ENCODE results near the gene PNLIPRP2. TPM values are rescaled to one million over a fixed set of nuclear protein-coding genes. Genes with fewer than 3 reads are reported as not detected.

The PNLIPRP2 gene
- total RNA-seq, 1 experiment from 2014 or later: 0.24 TPM

DNA sequence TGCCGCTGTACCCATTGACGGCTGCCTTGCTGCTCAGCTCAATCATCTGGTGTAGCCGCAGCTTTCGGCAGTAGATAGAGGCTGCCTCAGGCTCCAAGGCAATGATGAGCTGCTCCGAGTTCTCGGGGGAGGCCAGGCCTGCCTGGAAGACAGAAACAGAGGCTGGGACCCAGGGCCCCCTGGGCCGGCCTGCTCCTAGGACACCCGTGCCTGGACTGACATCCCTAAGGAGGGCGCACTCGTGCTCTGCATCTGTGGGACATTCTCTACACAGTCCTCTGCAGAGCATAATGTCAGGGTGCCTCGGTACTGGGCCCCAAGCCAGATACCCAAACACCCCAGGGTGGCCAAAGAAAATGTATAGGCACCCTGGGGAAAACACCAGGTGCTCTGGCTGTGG, 63.1 kb downstream of the PNLIPRP2 start:
- Histone ChIP-seq H2AK5ac (ENCODE audit: insufficient read length, low read length) (no peak overlapping the region), H3K14ac (ENCODE audit: insufficient read depth, low read length) (no peak overlapping the region; the same call in 1 of the 2 replicates), H3K23me2 (ENCODE audit: insufficient read length, low read depth, low read length, poor library complexity, severe bottlenecking) (no peaks in the 10 kb centered on the region), H3K9ac (ENCODE audit: extremely low read depth, insufficient read length, low read length) (no peak overlapping the region), H3K79me1 (ENCODE audit: insufficient read depth, low read depth, low read length, poor library complexity, severe bottlenecking) (no peaks in the 10 kb centered on the region), H3K27me3 (ENCODE audit: insufficient read depth, low read length) (no peaks in the 10 kb centered on the region), H3K4ac (ENCODE audit: low read depth, low read length) (no peak overlapping the region), H3T11ph (ENCODE audit: low read length) (no peak overlapping the region), H2BK12ac (ENCODE audit: insufficient read length, low read depth, low read length) (no peak overlapping the region), H3K56ac (ENCODE audit: insufficient read length, low read depth, low read length) (no peak overlapping the region), H4K8ac (replicated peaks; ENCODE audit: insufficient read length, low read depth, low read length) (no peak overlapping the region), H3K4me2 (ENCODE audit: insufficient read depth, insufficient read length, low read length) (no peak overlapping the region), H2BK5ac (ENCODE audit: insufficient read length, low read length) (no peak overlapping the region), H4K91ac (ENCODE audit: insufficient read length, low read depth, low read length) (no peak overlapping the region), H2BK120ac (ENCODE audit: low read depth, low read length, poor library complexity, severe bottlenecking) (no peak overlapping the region), H3K79me2 (ENCODE audit: insufficient read depth, low read length) (no peaks in the 10 kb centered on the region), H3K27ac (ENCODE audit: insufficient read length, low read depth, low read length) (no peak overlapping the region), H4K20me1 (ENCODE audit: control insufficient read depth, insufficient read depth, insufficient read length) (no peaks in the 10 kb centered on the region), H3K23ac (ENCODE audit: insufficient read length, low read depth, low read length) (no peak overlapping the region), H3K18ac (ENCODE audit: insufficient read length, low read depth, low read length) (no peak overlapping the region), H3K9me3 (ENCODE audit: control insufficient read depth, low read depth, low read length) (no peaks in the 10 kb centered on the region), H2BK15ac (ENCODE audit: low read depth, low read length) (no peak overlapping the region), H2BK20ac (ENCODE audit: low read depth, low read length, poor library complexity, severe bottlenecking) (no peak overlapping the region), H2AFZ (ENCODE audit: low read length) (no peak overlapping the region), H4K5ac (ENCODE audit: insufficient read length, low read depth, low read length) (no peak overlapping the region), H3K4me1 (ENCODE audit: insufficient read depth, low read length) (no peaks in the 10 kb centered on the region; the same call in 1 of the 2 replicates)
- DNase-seq: no peak
- no CpG with 5 or more reads among the region's 11 CpGs for WGBS (ENCODE audit: extremely low coverage, insufficient read length, low lambda C conversion rate)
- H3K4me3 Mint-ChIP-seq: no peak overlapping the region
- H3K4me1 Mint-ChIP-seq: peaks cover 12 to 20% of the 10 kb centered on the region in 2 experiments
- H3K27me3 Mint-ChIP-seq (ENCODE audit: low read depth): peaks cover 2% of the 10 kb centered on the region
- 0 out of 7 replicates have a peak, but pooled peaks cover 0 to 1% (median 1%) of the 10 kb centered on the region in 3 experiments for H3K36me3 Mint-ChIP-seq (ENCODE audit: insufficient read depth in 1 of 3, low read depth in 3 of 3)
- TF ChIP-seq, protein P1, sequence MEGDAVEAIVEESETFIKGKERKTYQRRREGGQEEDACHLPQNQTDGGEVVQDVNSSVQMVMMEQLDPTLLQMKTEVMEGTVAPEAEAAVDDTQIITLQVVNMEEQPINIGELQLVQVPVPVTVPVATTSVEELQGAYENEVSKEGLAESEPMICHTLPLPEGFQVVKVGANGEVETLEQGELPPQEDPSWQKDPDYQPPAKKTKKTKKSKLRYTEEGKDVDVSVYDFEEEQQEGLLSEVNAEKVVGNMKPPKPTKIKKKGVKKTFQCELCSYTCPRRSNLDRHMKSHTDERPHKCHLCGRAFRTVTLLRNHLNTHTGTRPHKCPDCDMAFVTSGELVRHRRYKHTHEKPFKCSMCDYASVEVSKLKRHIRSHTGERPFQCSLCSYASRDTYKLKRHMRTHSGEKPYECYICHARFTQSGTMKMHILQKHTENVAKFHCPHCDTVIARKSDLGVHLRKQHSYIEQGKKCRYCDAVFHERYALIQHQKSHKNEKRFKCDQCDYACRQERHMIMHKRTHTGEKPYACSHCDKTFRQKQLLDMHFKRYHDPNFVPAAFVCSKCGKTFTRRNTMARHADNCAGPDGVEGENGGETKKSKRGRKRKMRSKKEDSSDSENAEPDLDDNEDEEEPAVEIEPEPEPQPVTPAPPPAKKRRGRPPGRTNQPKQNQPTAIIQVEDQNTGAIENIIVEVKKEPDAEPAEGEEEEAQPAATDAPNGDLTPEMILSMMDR (conservative IDR thresholded peaks at IDR 0.05): no peak
- H3K9me3 Mint-ChIP-seq: no peaks in the 10 kb centered on the region
- H3K27ac Mint-ChIP-seq: no peak overlapping the region
